SH-SY5Y (cell line): Measurements from ENCODE around the gene DKK3.

Source experiments
- GATA2 ChIP-seq: IDR thresholded peaks from 2 replicates; pipeline ENCODE4 v1.6.1; 2011; ENCODE audit warnings: mild to moderate bottlenecking, low read depth, low read length
- GATA3 ChIP-seq: IDR thresholded peaks from 2 replicates; pipeline ENCODE4 v1.6.1; 2011; ENCODE audit warnings: low read depth, mild to moderate bottlenecking, low read length, moderate library complexity

- TF ChIP-seq GATA2 (no peak), GATA3 (no peak)
Observed at GRCh38 chr11:12056119-12056518, 47.7 kb upstream of the DKK3 start.
